Mononuclear cell (primary cell): ENCODE data around the gene NR2C2. TPM values are rescaled to one million over a fixed set of nuclear protein-coding genes. Genes with fewer than 3 reads are reported as not detected.

Experiments
- H3K27me3 ChIP-seq: 2 replicates; pipeline ENCODE4 v1.6.0; 2011; ENCODE audit warnings: low read length, control low read depth; ENCODE audit not compliant: insufficient read depth
- H3K4me1 ChIP-seq: 2 replicates; pipeline ENCODE4 v1.5.1; 2011; ENCODE audit warnings: mild to moderate bottlenecking, low read length, control low read depth; ENCODE audit not compliant: insufficient read depth
- H3K4me3 ChIP-seq: 2 replicates; pipeline ENCODE4 v1.5.1; 2011; ENCODE audit warnings: mild to moderate bottlenecking, low read length, moderate library complexity
- H3K9me3 ChIP-seq: 2 replicates; pipeline ENCODE4 v1.5.1; 2011; ENCODE audit warnings: low read depth, mild to moderate bottlenecking, control low read depth, low read length
- total RNA-seq: library from RNA; depleted of rRNA; stranded (reverse); fragments of >200 nt; gene quantifications from one replicate; pipeline ENCODE4 v1.2.3, GENCODE V29; 2012

Gene NR2C2
- total RNA-seq, 1 donor = 24.9 TPM

GRCh38 chr3:14913926-14914778, 33.2 kb upstream of the NR2C2 start:
- H3K4me1 ChIP-seq = no peaks in the 10 kb centered on the region
- H3K4me3 ChIP-seq = no peak overlapping the region
- H3K9me3 ChIP-seq = no peaks in the 10 kb centered on the region
- no peaks in the 10 kb centered on the region for H3K27me3 ChIP-seq

DNA sequence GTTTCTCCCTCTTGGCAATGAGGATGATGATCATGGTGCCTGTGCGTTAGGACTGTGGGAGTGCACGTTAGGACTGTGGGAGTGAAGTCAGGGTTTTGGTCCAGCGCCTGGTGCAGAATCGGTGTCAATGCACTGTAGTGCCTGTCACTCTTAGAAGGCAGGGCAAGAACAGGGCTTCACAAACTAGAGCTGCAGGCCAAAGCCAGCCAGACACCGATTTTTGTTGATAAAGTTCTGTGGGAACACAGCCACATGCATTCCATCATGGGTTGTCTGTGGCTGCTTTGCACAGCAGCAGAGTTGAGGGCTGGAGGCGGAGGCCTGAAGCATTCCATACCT, 32.6 kb upstream of the NR2C2 start:
- no peak overlapping the region for H3K4me3 ChIP-seq

GRCh38 chr3:14915636-14916222, 31.7 kb upstream of the NR2C2 start:
- Histone ChIP-seq H3K4me3 (no peak overlapping the region), H3K27me3 (no peaks in the 10 kb centered on the region), H3K4me1 (no peaks in the 10 kb centered on the region), H3K9me3 (no peaks in the 10 kb centered on the region)

More for the DNA sequence above, 32.6 kb upstream of the NR2C2 start:
- no peaks in the 10 kb centered on the region for H3K4me1 ChIP-seq
- H3K9me3 ChIP-seq = no peaks in the 10 kb centered on the region
- H3K27me3 ChIP-seq = no peaks in the 10 kb centered on the region

- Histone ChIP-seq H3K27me3 (no peaks in the 10 kb centered on the region), H3K4me1 (no peaks in the 10 kb centered on the region), H3K4me3 (no peak overlapping the region), H3K9me3 (no peaks in the 10 kb centered on the region)
These were observed 29.0 kb upstream of the NR2C2 start for GRCh38 chr3:14918356-14918860.

GRCh38 chr3:14920536-14920935, 26.8 kb upstream of the NR2C2 start:
- Histone ChIP-seq H3K4me3 (no peak overlapping the region), H3K9me3 (no peaks in the 10 kb centered on the region), H3K27me3 (no peaks in the 10 kb centered on the region), H3K4me1 (no peaks in the 10 kb centered on the region)

- no peaks in the 10 kb centered on the region for H3K27me3 ChIP-seq
- no peaks in the 10 kb centered on the region for H3K4me1 ChIP-seq
- H3K9me3 ChIP-seq = no peaks in the 10 kb centered on the region
- no peak overlapping the region for H3K4me3 ChIP-seq
These were observed 26.3 kb upstream of the NR2C2 start for GRCh38 chr3:14921034-14921616.

- no peaks in the 10 kb centered on the region for H3K4me1 ChIP-seq
- no peaks in the 10 kb centered on the region for H3K9me3 ChIP-seq
- H3K4me3 ChIP-seq = no peak overlapping the region
- no peaks in the 10 kb centered on the region for H3K27me3 ChIP-seq
These were observed 25.3 kb upstream of the NR2C2 start for GRCh38 chr3:14921811-14922705.

DNA sequence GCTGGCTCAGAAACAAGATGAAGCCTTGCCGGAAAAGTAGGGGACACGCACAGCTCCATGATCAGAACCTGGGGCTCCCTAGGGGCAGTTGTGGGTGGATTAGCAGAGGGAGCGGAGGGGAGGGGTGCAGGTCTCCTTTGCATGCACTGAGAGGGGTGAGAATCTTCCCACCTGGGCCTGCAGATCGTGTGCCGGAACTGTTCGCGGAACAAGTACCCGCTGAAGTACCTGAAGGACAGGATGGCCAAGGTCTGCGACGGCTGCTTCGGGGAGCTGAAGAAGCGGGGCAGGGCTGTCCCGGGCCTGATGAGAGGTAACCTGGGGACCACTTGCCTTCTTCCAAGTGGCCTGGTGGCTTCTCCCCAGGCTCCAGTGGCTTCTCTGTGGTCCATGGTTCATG, 24.5 kb upstream of the NR2C2 start:
- Histone ChIP-seq H3K27me3 (no peaks in the 10 kb centered on the region), H3K4me1 (no peaks in the 10 kb centered on the region), H3K4me3 (no peak overlapping the region), H3K9me3 (no peaks in the 10 kb centered on the region)

DNA sequence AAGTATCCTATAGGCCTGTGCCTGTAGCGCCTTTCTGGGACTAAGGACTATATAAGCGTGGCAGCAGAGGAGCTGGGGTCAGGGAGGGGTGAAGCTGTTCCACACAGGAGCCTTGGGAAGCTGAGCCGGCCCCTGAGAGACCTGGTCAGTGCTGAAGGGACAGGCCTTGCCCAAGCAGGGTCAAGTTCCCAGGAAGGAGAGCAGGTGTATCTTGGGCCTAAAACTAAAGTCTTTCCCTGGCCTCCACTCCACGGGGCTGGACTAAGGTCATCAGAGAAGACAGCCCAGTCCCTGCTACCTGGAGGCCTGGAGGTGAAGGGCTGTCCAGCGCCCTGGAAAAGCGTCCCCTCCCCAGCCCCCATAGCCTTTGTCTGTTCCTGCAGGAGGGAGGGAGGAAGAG, 23.9 kb upstream of the NR2C2 start:
- Histone ChIP-seq H3K27me3 (no peaks in the 10 kb centered on the region), H3K9me3 (no peaks in the 10 kb centered on the region), H3K4me1 (no peaks in the 10 kb centered on the region), H3K4me3 (no peak overlapping the region)

DNA sequence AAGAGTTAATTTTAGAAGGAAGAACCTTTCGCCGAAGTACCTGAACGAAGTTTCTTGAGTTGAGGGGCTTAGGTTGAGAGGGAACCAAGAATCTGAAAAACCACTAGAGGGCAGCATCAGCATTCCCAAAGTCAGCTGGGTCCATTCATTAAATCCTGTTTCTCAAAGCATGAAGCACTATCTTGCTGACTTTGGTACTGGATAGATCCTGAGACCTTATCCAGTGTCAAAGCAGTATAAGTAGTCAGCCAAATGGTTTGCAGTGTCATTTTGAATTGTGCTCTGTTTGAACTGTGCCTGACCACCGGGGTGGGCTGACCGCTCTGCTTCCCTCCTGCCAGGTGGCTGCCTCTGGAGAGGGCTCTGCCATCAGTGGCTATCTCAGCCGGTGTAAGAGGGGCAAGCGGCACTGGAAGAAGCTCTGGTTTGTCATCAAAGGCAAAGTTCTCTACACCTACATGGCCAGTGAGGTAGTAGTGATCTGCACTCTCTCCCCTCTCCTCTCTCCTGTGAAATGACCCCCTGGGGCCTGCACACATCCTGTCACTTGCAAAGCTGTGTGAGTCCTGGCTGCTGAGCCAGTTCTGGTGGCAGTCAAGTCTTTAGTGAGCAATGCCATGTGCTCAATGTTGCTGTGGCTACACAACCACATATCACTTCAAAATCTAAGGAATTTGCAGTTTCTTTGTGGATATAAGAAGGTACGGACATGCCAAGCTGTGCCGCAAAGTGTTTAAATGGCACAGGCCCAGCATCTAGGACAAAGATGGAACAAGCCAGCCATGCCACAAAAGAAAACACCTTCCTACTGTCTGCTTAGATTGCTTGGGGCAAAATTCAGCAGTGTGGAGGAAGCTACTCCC, 21.4 kb upstream of the NR2C2 start:
- no peaks in the 10 kb centered on the region for H3K27me3 ChIP-seq

DNA sequence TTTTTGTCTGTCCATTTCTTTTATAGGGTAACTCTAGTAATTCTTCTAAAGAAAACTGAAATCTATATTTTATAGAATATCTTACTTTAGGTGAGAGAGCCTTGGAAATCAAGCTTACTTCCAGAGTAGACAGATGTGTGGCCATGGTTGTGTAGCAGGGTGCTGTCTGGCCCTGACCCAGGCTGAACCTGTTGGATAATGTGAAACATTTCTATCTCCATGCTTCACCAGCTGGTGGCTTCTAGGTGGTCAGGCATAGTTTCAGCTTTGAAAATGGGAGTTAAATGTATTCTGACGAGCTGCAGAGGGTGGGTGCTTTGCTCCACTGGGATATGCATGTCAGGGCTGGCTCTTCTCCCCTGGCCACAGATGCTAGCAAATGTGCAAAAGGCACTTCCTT, 20.8 kb upstream of the NR2C2 start:
- no peaks in the 10 kb centered on the region for H3K4me1 ChIP-seq

More for the DNA sequence above, 21.4 kb upstream of the NR2C2 start:
- Histone ChIP-seq H3K9me3 (no peaks in the 10 kb centered on the region), H3K4me1 (no peaks in the 10 kb centered on the region), H3K4me3 (no peak overlapping the region)

GRCh38 chr3:14927308-14927707, 20.1 kb upstream of the NR2C2 start:
- no peaks in the 10 kb centered on the region for H3K4me1 ChIP-seq
- no peaks in the 10 kb centered on the region for H3K9me3 ChIP-seq
- H3K4me3 ChIP-seq = no peak overlapping the region
- H3K27me3 ChIP-seq = no peaks in the 10 kb centered on the region

More for the DNA sequence above, 20.8 kb upstream of the NR2C2 start:
- H3K4me3 ChIP-seq = no peak overlapping the region
- no peaks in the 10 kb centered on the region for H3K9me3 ChIP-seq
- H3K27me3 ChIP-seq = no peaks in the 10 kb centered on the region

DNA sequence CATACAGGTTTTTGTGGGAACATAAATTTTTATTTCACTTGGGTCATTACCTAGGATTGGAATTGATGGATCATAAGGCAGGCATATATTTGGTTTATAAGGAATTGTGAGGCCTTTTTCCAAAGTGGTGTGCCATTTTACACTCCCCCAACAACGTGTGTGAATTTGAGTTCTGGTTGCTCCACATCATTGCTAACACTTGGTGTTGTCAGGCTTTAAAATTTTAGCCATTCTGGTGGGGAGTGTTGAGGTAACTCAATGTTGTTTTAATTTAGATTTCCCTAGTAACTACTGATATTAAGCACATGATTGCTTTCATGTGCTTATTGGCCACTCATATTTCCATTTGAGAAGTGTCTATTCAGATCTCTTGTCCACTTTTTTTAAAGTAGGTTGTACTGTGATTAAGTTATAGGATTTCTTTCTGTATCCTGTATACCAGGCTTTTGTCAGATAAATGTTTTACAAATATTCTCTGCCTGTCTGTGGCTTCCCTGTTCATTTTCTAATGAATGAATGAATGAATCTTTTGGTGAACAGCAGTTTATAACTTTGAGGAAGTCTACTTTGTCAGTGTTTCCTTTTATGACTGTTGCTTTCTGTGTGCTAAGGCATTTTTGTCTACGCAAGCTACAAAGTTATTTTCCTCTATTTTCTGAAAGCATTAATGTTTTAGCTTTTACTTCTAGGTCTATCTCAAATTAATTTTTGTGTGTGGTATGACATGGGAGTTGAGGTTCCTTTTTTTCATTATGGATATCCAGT, 17.9 kb upstream of the NR2C2 start:
- Histone ChIP-seq H3K9me3 (no peaks in the 10 kb centered on the region), H3K4me3 (no peak overlapping the region), H3K4me1 (no peaks in the 10 kb centered on the region), H3K27me3 (no peaks in the 10 kb centered on the region)
